GM12878 (cell line): Measurements from ENCODE around the gene USP4. TPM values are rescaled to one million over a fixed set of nuclear protein-coding genes. Genes with fewer than 3 reads are reported as not detected.

ENCODE experiments used
- ATAC-seq: fragments of 200-7000 bp; cut with Tn5 transposase; 3 replicates; pipeline ENCODE4 v1.9.1; 2020; ENCODE audit warnings: mild to moderate bottlenecking, moderate library complexity
- BruUV-seq: library from RNA; stranded (reverse); fragments of 400-500 nt; replicated peaks from 2 replicates; lab custom pipeline; 2021; lab: Mats Ljungman, UMichigan
- CTCF ChIA-PET: fragments of 300-600 bp; sonication (Branson Sonifier 250); formaldehyde crosslinking; extraction: SDS; loops from one replicate; lab custom pipeline; 2021; ENCODE audit warnings: inconsistent platforms; lab: Yijun Ruan, JAX
- POLR2A ChIA-PET: fragments of 350-600 bp; formaldehyde crosslinking; extraction: SDS; loops from one replicate; lab custom pipeline; 2021; ENCODE audit warnings: inconsistent platforms; lab: Charles Lee
- RAD21 ChIA-PET: fragments of 300-600 bp; sonication (Branson Sonifier 250); formaldehyde crosslinking; loops from one replicate; lab custom pipeline; 2023; ENCODE audit warnings: antibody characterized with exemption; ENCODE audit not compliant: unreplicated experiment; lab: Charles Lee
- SMC1A ChIA-PET: fragments of 300-600 bp; sonication (Branson Sonifier 250); formaldehyde crosslinking; loops from one replicate; lab custom pipeline; 2023; ENCODE audit not compliant: unreplicated experiment, uncharacterized antibody; lab: Charles Lee
- DNase-seq: peaks from one replicate; pipeline ENCODE4 v3.0.0-alpha.2; 2011; ENCODE audit warnings: low read depth, low spot score
- FAIRE-seq: peaks from 3 replicates; lab custom pipeline; 2011; peaks lifted over from hg19 to GRCh38; lab: Jason Lieb, UNC
- H2AFZ ChIP-seq: 2 replicates; pipeline ENCODE4 v1.6.0; 2011; ENCODE audit warnings: low read depth, low read length, control low read depth; ENCODE audit not compliant: control insufficient read depth
- H3K27ac ChIP-seq: 2 replicates; pipeline ENCODE4 v1.5.1; 2011; ENCODE audit warnings: control low read depth; ENCODE audit not compliant: control insufficient read depth, insufficient read depth
- H3K27me3 ChIP-seq, 2 experiments: replicated peaks in 1 of 2; 2 replicates each; pipeline versions ENCODE4 v1.6.0 to v1.6.1; 2011; ENCODE audit warnings: low read length in 1 of 2; ENCODE audit not compliant: control insufficient read depth in 2 of 2, insufficient read depth in 2 of 2
- H3K36me3 ChIP-seq, 2 experiments: 2 replicates each; pipeline ENCODE4 v1.5.1; 2011; ENCODE audit warnings: low read length in 1 of 2; ENCODE audit not compliant: control insufficient read depth in 2 of 2, insufficient read depth in 2 of 2
- H3K4me1 ChIP-seq: 2 replicates; pipeline ENCODE4 v1.6.1; 2011; ENCODE audit warnings: mild to moderate bottlenecking, low read length, moderate library complexity, mixed read lengths; ENCODE audit not compliant: control insufficient read depth, insufficient read depth
- H3K4me2 ChIP-seq: 2 replicates; pipeline ENCODE4 v1.6.0; 2011; ENCODE audit warnings: control low read depth; ENCODE audit not compliant: control insufficient read depth, insufficient read depth
- H3K4me3 ChIP-seq: fragments of 200-600 bp; sonication (generic); 2 replicates; pipeline ENCODE4 v1.5.1; 2016
- H3K79me2 ChIP-seq: 2 replicates; pipeline ENCODE4 v1.6.0; 2011; ENCODE audit warnings: low read length; ENCODE audit not compliant: control insufficient read depth, insufficient read depth
- H3K9ac ChIP-seq: 2 replicates; pipeline ENCODE4 v1.8.0; 2011; ENCODE audit warnings: low read length, control low read depth, mixed read lengths; ENCODE audit not compliant: control insufficient read depth, insufficient read depth
- H3K9me3 ChIP-seq: replicated peaks from 3 replicates; pipeline ENCODE4 v1.5.1; 2011; ENCODE audit warnings: mild to moderate bottlenecking, low read length; ENCODE audit not compliant: control insufficient read depth, insufficient read depth
- H4K20me1 ChIP-seq: 2 replicates; pipeline ENCODE4 v1.6.0; 2011; ENCODE audit not compliant: control insufficient read depth, insufficient read depth
- BRCA1 ChIP-seq: IDR thresholded peaks from 2 replicates; pipeline ENCODE4 v1.6.1; 2011; ENCODE audit warnings: low read depth, low read length, improper control_type of control experiment
- CTCF ChIP-seq, 3 experiments: IDR thresholded peaks in 2 of 3; conservative IDR thresholded peaks in 1 of 3; 2 replicates each; pipeline ENCODE4 v1.5.1; 2011; ENCODE audit warnings: low read depth in 3 of 3, low read length in 3 of 3, mild to moderate bottlenecking in 3 of 3, control low read depth in 2 of 3, moderate library complexity in 2 of 3, inconsistent platforms in 1 of 3, mixed read lengths in 1 of 3; ENCODE audit not compliant: control insufficient read depth in 2 of 3, insufficient read depth in 1 of 3; ENCODE audit errors: extremely low read depth in 1 of 3
- E4F1 ChIP-seq: fragments of 450-650 bp; IDR thresholded peaks from 2 replicates; pipeline ENCODE4 v1.6.1; 2018; ENCODE audit warnings: borderline replicate concordance, mild to moderate bottlenecking; ENCODE audit not compliant: partially characterized antibody
- MEF2B ChIP-seq: fragments of 450-650 bp; IDR thresholded peaks from 2 replicates; pipeline ENCODE4 v1.6.1; 2018; ENCODE audit warnings: mild to moderate bottlenecking, moderate library complexity; ENCODE audit not compliant: partially characterized antibody, poor library complexity, severe bottlenecking
- PAX8 ChIP-seq: fragments of 450-650 bp; IDR thresholded peaks from 2 replicates; pipeline ENCODE4 v1.6.1; 2017; ENCODE audit warnings: mild to moderate bottlenecking, moderate library complexity
- POLR2AphosphoS5 ChIP-seq: IDR thresholded peaks from 2 replicates; pipeline ENCODE4 v1.6.1; 2011; ENCODE audit warnings: mild to moderate bottlenecking, low read length, inconsistent platforms
- REST ChIP-seq: IDR thresholded peaks from 2 replicates; pipeline ENCODE4 v1.6.1; 2012; ENCODE audit warnings: mild to moderate bottlenecking, low read depth, low read length
- RUNX3 ChIP-seq: IDR thresholded peaks from 2 replicates; pipeline ENCODE4 v1.6.1; 2012; ENCODE audit warnings: low read length, inconsistent platforms
- ZNF274 ChIP-seq: IDR thresholded peaks from one replicate; pipeline ENCODE4 v1.8.0; 2011; ENCODE audit not compliant: insufficient read length, insufficient read depth
- WGBS: methylation state at CpG from one replicate; pipeline ENCODE4 v1.1.6; 2016; ENCODE audit warnings: low lambda C conversion rate; ENCODE audit not compliant: insufficient replicate concordance, insufficient coverage; ENCODE audit errors: missing lambda C conversion rate; 5-methylcytosine and 5-hydroxymethylcytosine counted together
- in situ Hi-C: fragments of 300-500 bp; cut with MboI; formaldehyde crosslinking; loops from 9 replicates; pipeline ENCODE4 v1.14.3; 2018; ENCODE audit warnings: mixed read lengths
- intact Hi-C: fragments of 100-400 bp; cut with micrococcal nuclease; formaldehyde crosslinking; loops from one replicate; pipeline ENCODE4 v1.14.2; 2022; ENCODE audit not compliant: unreplicated experiment
- polyA plus RNA-seq, 11 experiments: library from polyadenylated mRNA; depleted of rRNA in 4 of 11; unstranded in 6 of 11; stranded (reverse) in 5 of 11; fragments of >200 nt; fragmentation: Nextera tagmentation in 4 of 11; fragmentation: Illumina TruSeq in 1 of 11; extraction: Ambion mirVana in 4 of 11; extraction: Trizol in 1 of 11; gene quantifications; 1 replicate in 1 of 11; 2 replicates in 10 of 11; pipeline versions ENCODE4 v1.2.1 to v1.2.3, GENCODE V29; 2011 to 2016; ENCODE audit warnings: inconsistent platforms in 2 of 11, missing spikeins in 2 of 11, low read depth in 1 of 11
- total RNA-seq, 4 experiments: library from RNA; depleted of rRNA in 3 of 4; stranded (reverse); fragments of >200 nt in 3 of 4; fragmentation: Illumina TruSeq in 1 of 4; extraction: Trizol in 1 of 4; gene quantifications; 2 replicates each; pipeline versions ENCODE4 v1.2.1 to v1.2.3, GENCODE V29; 2013 to 2021

Gene USP4
- total and polyA plus RNA-seq, 10 of the 15 experiments (the other 5 are each of a cell fraction or from before 2014, with no cell fraction given): 26.5 to 77.1 (median 66.0) TPM

GRCh38 chr3:49362561-49362960, 22.7 kb upstream of the USP4 start:
- TF ChIP-seq BRCA1 (no peak), CTCF (IDR thresholded peaks at IDR 0.05 in 2 of 3, conservative IDR thresholded peaks at IDR 0.05 in 1 of 3; ENCODE audit: control insufficient read depth in 2 of 3, extremely low read depth in 1 of 3, insufficient read depth in 1 of 3, low read depth in 3 of 3, low read length in 3 of 3) (no peak), PAX8 (no peak), ZNF274 (no peak), MEF2B (no peak), RUNX3 (no peak), POLR2AphosphoS5 (no peak), REST (no peak), E4F1 (no peak)
- FAIRE-seq: no peak
- SMC1A ChIA-PET: interaction anchor here (0.9 to 1.5 kb wide), 3 partner anchors 22 to 47 kb away, joined by 3 to 5 read pairs (median 4); partner anchors contain the start of gene USP4
- Histone ChIP-seq H3K4me3 (no peak overlapping the region), H3K4me1 (peaks cover 5% of the 10 kb centered on the region), H3K4me2 (no peak overlapping the region), H2AFZ (no peak overlapping the region), H3K9me3 (no peaks in the 10 kb centered on the region), H4K20me1 (no peaks in the 10 kb centered on the region), H3K79me2 (peaks cover 12% of the 10 kb centered on the region), H3K9ac (no peak overlapping the region), H3K36me3 (peaks cover 23 to 29% of the 10 kb centered on the region in 2 experiments), H3K27me3 (no peaks in the 10 kb centered on the region), H3K27ac (no peak overlapping the region)
- POLR2A ChIA-PET: interaction anchor here (0.7 to 1.3 kb wide), 4 partner anchors 23 to 1371 kb away, joined by 3 to 6 read pairs (median 4); partner anchors contain the start of genes RHOA, TCTA and USP4
- no peak for ATAC-seq
- RAD21 ChIA-PET: no interaction called here
- no peak for DNase-seq
- no TSS peak for BruUV-seq
- intact Hi-C loops (no loop called here), in situ Hi-C loops (no loop called here)
- WGBS: 85% methylated on average over 3 of the region's 3 CpGs
- CTCF ChIA-PET: interaction anchor here (1.5 to 1.6 kb wide), 2 partner anchors 22 to 87 kb away, joined by 3 to 6 read pairs; partner anchors contain the start of gene USP4
